Muscle of leg (tissue), 11 donors: ENCODE data around the gene ZFX. TPM values are rescaled to one million over a fixed set of nuclear protein-coding genes. Genes with fewer than 3 reads are reported as not detected.
"Not testable (repeated sequence)": the region's sequence is repeated elsewhere in the genome, so short reads cannot be mapped to it uniquely, and the experiment has no call there.

ENCODE experiments used
- DNase-seq: peaks from one replicate; pipeline ENCODE4 v3.0.0; 2013
- H3K27ac ChIP-seq: one replicate; pipeline ENCODE4 v1.5.1; 2013; ENCODE audit warnings: mild to moderate bottlenecking, low read length, control low read depth
- H3K27me3 ChIP-seq: one replicate; pipeline ENCODE4 v1.6.1; 2013; ENCODE audit warnings: low read length; ENCODE audit not compliant: control insufficient read depth, insufficient read depth
- H3K36me3 ChIP-seq: one replicate; pipeline ENCODE4 v1.6.1; 2013; ENCODE audit warnings: low read length; ENCODE audit not compliant: control insufficient read depth, insufficient read depth
- H3K4me1 ChIP-seq: one replicate; pipeline ENCODE4 v1.6.1; 2013; ENCODE audit warnings: low read length; ENCODE audit not compliant: control insufficient read depth, insufficient read depth
- H3K4me3 ChIP-seq: one replicate; pipeline ENCODE4 v1.5.1; 2013; ENCODE audit warnings: low read length, control low read depth
- H3K9me3 ChIP-seq: replicated peaks from 2 replicates; pipeline ENCODE4 v1.6.1; 2013; ENCODE audit warnings: low read depth, low read length; ENCODE audit not compliant: control insufficient read depth
- WGBS: methylation state at CpG from one replicate; pipeline ENCODE4 v1.1.5; 2013; ENCODE audit warnings: missing lambda C conversion rate; ENCODE audit not compliant: insufficient coverage; 5-methylcytosine and 5-hydroxymethylcytosine counted together
- polyA plus RNA-seq, 8 donors: library from polyadenylated mRNA; unstranded; fragments of 120-200 nt; gene quantifications; one replicate each; pipeline versions ENCODE4 v1.2.1 to v1.2.3, GENCODE V29; 2013; ENCODE audit warnings: inconsistent platforms in 1 of 8, low replicate concordance in 1 of 8; ENCODE audit not compliant: insufficient read length in 8 of 8, insufficient read depth in 1 of 8
- total RNA-seq: library from RNA; stranded (reverse); fragments of 120-200 nt; gene quantifications from one replicate; pipeline ENCODE4 v1.2.4, GENCODE V29; 2013

ZFX gene
- total and polyA plus RNA-seq, 9 donors, result 13.8 to 47.7 (median 16.3) TPM

- WGBS, result 24% methylated on average over 5 of the region's 9 CpGs
- not testable (repeated sequence) for DNase-seq, H3K27ac ChIP-seq, H3K36me3 ChIP-seq, H3K9me3 ChIP-seq, H3K4me1 ChIP-seq, H3K4me3 ChIP-seq
- peaks cover 33% of the 10 kb centered on the region for H3K27me3 ChIP-seq
These were observed 13.8 kb upstream of the ZFX start for GRCh38 chrX:24135768-24136167.

DNA sequence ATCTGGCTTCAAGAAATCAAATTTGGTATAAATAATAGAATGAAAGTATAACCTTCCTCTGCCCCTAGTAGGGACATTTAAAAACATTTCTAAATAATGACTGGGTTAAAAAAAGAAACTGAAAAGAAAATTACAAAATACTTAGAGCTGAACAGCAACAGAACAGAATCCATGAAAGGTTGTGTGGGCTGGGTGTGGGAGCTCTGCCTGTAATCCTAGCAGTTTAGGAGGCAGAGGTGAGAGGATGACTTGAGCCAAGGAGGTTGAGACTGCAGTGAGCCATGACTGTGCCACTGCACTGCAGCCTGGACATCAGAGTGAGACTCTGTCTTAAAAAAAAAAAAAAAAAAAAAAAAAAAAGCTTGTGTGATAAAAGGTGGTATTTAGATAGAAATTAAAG is 12.3 kb upstream of the ZFX start:
- no peaks in the 10 kb centered on the region for H3K9me3 ChIP-seq
- no peak overlapping the region for H3K4me3 ChIP-seq
- no peak for DNase-seq
- no peak overlapping the region for H3K27ac ChIP-seq
- no peaks in the 10 kb centered on the region for H3K36me3 ChIP-seq
- peaks cover 30% of the 10 kb centered on the region for H3K27me3 ChIP-seq
- no peaks in the 10 kb centered on the region for H3K4me1 ChIP-seq

GRCh38 chrX:24143982-24144381 is 5.5 kb upstream of the ZFX start:
- H3K27me3 ChIP-seq, result peaks cover 19% of the 10 kb centered on the region
- not testable (repeated sequence) for H3K4me1 ChIP-seq, H3K4me3 ChIP-seq, H3K36me3 ChIP-seq, H3K9me3 ChIP-seq, H3K27ac ChIP-seq, DNase-seq
- WGBS, result 100% methylated on average over 1 of the region's 6 CpGs

DNA sequence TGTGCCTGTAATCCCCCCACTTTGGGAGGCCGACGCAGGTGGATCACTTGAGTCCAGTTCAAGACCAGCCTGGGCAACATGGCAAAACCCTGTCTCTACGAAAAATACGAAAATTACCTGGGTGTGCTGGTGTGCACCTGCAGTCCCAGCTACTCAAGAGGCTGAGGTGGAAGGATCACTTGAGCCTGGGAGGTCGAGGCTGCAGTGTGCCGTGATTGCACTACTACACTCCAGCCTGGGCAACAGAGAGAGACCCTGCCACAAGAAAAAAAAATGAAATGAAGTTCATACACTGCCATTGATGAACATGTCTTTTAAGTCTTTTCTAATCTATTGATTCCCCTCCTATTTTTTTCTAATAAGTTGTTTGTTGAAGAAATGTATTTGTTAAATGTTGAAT is 5.0 kb upstream of the ZFX start:
- Histone ChIP-seq H3K4me3 (no peak overlapping the region), H3K27me3 (peaks cover 17% of the 10 kb centered on the region), H3K4me1 (peaks cover 4% of the 10 kb centered on the region), H3K27ac (no peak overlapping the region), H3K9me3 (no peaks in the 10 kb centered on the region), H3K36me3 (no peaks in the 10 kb centered on the region)
- 92% methylated on average over 4 of the region's 6 CpGs for WGBS
- DNase-seq, result no peak

DNA sequence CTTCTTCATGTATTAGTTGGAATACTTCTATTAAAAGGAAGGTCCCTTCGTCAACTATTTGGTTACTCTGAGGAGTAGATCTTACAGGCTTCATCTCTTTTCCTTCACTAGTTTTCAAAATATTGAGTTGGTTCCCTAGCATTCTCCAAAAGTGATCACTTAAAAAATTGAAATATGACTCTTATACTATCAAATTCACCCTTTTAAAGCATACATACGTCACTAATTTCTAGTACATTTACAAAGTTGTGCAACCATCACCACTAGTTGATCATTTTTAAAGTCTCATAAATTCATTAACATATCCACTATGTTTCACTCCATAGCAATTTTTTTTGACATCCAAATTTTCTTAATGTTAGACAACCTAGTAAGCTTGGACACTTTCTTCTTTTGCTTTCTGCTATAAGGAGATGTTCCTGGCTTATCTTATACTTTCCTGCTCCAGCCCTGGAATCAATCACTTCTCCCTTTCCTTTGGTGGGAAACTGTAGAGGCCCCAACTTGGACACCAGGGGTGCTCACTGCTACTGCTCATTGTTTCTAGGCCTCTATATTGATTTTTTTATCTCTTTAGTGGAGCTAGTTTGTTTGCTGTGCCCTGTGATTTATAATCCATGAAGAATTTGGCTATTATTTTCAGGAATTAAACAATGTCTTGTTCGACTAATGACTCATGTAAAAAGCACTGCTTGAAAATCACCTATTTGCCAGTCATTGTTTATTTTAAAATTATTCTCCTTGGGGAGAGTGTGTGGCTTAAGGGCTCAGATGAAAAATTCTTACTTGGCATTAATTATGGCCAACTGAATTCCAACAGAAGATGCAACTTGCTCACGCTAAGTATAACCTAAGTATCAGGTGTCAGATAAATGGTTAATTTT is 4.0 kb upstream of the ZFX start:
- Histone ChIP-seq H3K27me3 (peaks cover 14% of the 10 kb centered on the region), H3K4me1 (peaks cover 4% of the 10 kb centered on the region), H3K36me3 (no peaks in the 10 kb centered on the region), H3K27ac (peak overlapping the region; percentile 29), H3K4me3 (no peak overlapping the region), H3K9me3 (no peaks in the 10 kb centered on the region)
- peak; percentile 56 for DNase-seq
- no CpG with 5 or more reads among the region's 4 CpGs for WGBS

DNA sequence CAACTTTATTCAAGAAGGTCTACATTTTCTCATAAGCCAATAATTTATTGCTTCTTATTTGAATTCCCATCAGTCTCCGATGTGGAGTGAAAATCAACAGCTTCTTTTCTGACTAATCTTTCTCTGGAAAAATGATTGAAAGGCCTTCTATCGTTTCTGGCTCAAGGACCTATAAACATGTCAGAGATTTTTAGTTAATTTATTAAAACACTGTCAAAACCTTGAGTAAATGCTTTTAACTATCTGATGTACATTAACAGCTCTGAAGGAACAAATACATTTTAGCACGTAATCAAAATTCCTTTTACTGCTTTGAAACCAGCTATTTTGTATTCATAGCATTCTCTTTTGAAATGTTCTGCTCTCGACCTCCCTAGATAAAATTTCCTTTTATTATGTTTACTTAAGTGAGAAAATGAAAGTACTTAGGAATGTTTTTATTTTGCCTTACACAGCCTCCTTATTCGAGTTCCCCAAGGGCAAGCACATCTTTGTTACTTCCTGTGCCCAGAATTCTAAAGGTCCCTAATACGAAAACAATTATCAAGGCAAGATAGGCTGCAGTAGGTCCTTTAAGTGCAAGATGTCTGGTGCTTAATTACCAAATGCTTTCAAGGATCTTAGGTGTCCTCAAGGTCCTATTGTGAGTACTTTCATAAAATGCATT is 3.1 kb upstream of the ZFX start:
- WGBS, result 40% methylated on average over 1 of the region's 6 CpGs
- peak; percentile 41 for DNase-seq
- Histone ChIP-seq H3K27me3 (peaks cover 11% of the 10 kb centered on the region), H3K4me1 (peaks cover 9% of the 10 kb centered on the region), H3K36me3 (no peaks in the 10 kb centered on the region), H3K9me3 (no peaks in the 10 kb centered on the region), H3K27ac (peak overlapping the region; percentile 64), H3K4me3 (no peak overlapping the region)

- Histone ChIP-seq H3K4me3 (no peak overlapping the region), H3K4me1 (peaks cover 12% of the 10 kb centered on the region), H3K9me3 (no peaks in the 10 kb centered on the region), H3K36me3 (no peaks in the 10 kb centered on the region), H3K27me3 (peaks cover 6% of the 10 kb centered on the region), H3K27ac (peak overlapping the region; percentile 98)
- no peak for DNase-seq
These were observed 2.4 kb upstream of the ZFX start for GRCh38 chrX:24147165-24147564.

- peak overlapping the region; percentile 87 for H3K4me3 ChIP-seq
- peak overlapping the region; percentile 98 for H3K27ac ChIP-seq
- H3K4me1 ChIP-seq, result peaks cover 16% of the 10 kb centered on the region
- no peaks in the 10 kb centered on the region for H3K9me3 ChIP-seq
- peak; percentile 84 for DNase-seq
- peaks cover 4% of the 10 kb centered on the region for H3K27me3 ChIP-seq
- WGBS, result no CpG with 5 or more reads among the region's 3 CpGs
- peaks cover 2% of the 10 kb centered on the region for H3K36me3 ChIP-seq
These were observed 1.4 kb upstream of the ZFX start for GRCh38 chrX:24148121-24148520.

- Histone ChIP-seq H3K4me1 (peaks cover 16% of the 10 kb centered on the region), H3K27ac (peak overlapping the region; percentile 98), H3K27me3 (peaks cover 4% of the 10 kb centered on the region), H3K36me3 (peaks cover 3% of the 10 kb centered on the region), H3K4me3 (peak overlapping the region; percentile 87), H3K9me3 (no peaks in the 10 kb centered on the region)
- peak; percentile 83 for DNase-seq
- WGBS, result under 1% methylated on average over 26 of the region's 35 CpGs
These were observed 786 bp upstream of the ZFX start for GRCh38 chrX:24148535-24149350.
